ENCODE measurements around the gene GALNT14.

Gene GALNT14

DNA sequence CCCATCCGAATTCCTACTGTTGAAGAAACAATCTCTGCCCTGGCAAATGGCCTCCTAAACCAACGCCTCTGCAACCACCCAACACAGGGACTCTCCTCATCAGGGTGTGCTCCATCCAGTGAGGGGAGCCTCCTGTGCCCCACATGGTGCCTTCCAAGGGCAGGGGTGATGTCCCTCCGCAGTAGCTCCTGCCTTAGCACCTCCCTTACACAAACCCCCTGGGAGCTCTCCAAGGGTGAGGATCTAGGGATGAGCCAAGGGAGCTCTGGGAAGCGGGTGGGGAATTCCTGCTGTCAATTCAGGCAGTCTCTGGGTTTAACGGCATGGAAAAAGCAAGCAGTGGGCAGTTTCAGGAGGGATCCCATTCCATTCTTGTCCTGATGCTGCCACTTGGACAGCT lies 3.8 kb downstream of the GALNT14 start:
- H3K4me3 ChIP-seq (ENCODE audit: low read depth, low read length): no peak overlapping the region
- TF ChIP-seq, protein P1, sequence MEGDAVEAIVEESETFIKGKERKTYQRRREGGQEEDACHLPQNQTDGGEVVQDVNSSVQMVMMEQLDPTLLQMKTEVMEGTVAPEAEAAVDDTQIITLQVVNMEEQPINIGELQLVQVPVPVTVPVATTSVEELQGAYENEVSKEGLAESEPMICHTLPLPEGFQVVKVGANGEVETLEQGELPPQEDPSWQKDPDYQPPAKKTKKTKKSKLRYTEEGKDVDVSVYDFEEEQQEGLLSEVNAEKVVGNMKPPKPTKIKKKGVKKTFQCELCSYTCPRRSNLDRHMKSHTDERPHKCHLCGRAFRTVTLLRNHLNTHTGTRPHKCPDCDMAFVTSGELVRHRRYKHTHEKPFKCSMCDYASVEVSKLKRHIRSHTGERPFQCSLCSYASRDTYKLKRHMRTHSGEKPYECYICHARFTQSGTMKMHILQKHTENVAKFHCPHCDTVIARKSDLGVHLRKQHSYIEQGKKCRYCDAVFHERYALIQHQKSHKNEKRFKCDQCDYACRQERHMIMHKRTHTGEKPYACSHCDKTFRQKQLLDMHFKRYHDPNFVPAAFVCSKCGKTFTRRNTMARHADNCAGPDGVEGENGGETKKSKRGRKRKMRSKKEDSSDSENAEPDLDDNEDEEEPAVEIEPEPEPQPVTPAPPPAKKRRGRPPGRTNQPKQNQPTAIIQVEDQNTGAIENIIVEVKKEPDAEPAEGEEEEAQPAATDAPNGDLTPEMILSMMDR (IDR thresholded peaks at IDR 0.05; ENCODE audit: borderline replicate concordance, insufficient read depth, low read depth, low read length): no peak

DNA sequence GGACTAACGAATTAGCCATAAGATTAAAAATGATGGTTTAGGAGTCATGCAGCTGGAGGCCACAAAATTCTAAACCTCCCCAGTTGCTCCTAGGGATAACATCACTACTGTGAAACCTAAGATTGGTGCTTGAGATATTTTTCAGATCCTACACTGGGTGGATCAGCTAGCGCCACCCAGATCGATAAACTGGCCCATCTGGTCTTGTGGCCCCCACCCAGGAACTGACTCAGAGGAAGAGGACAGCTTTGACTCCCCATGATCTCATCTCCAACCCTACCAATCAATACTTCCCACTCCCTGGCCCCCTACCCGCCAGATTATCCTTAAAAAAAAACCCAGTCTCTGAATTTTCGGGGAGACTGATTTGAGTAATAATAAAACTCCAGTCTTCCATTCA lies 5.5 kb downstream of the GALNT14 start:
- TF ChIP-seq, protein P1 (IDR thresholded peaks at IDR 0.05; ENCODE audit: borderline replicate concordance, insufficient read depth, low read depth, low read length): no peak
- H3K4me3 ChIP-seq (ENCODE audit: low read depth, low read length): no peak overlapping the region

- H3K4me3 ChIP-seq (ENCODE audit: low read depth, low read length): no peak overlapping the region
- TF ChIP-seq, protein P1 (IDR thresholded peaks at IDR 0.05; ENCODE audit: borderline replicate concordance, insufficient read depth, low read depth, low read length): no peak
These were observed 6.4 kb downstream of the GALNT14 start for GRCh38 chr2:31131871-31132270.

- no peak overlapping the region for H3K4me3 ChIP-seq (ENCODE audit: low read depth, low read length)
- TF ChIP-seq, protein P1 (IDR thresholded peaks at IDR 0.05; ENCODE audit: borderline replicate concordance, insufficient read depth, low read depth, low read length): no peak
These were observed 8.7 kb downstream of the GALNT14 start for GRCh38 chr2:31129375-31130171.

- H3K4me3 ChIP-seq (ENCODE audit: low read depth, low read length): no peak overlapping the region
- TF ChIP-seq, protein P1 (IDR thresholded peaks at IDR 0.05; ENCODE audit: borderline replicate concordance, insufficient read depth, low read depth, low read length): no peak
These were observed 10.3 kb downstream of the GALNT14 start for GRCh38 chr2:31127931-31128330.

GRCh38 chr2:31125918-31126695 lies 12.1 kb downstream of the GALNT14 start:
- TF ChIP-seq, protein P1 (IDR thresholded peaks at IDR 0.05; ENCODE audit: borderline replicate concordance, insufficient read depth, low read depth, low read length): no peak
- H3K4me3 ChIP-seq (ENCODE audit: low read depth, low read length): no peak overlapping the region

All from GM12875 (cell line).